Neutrophil (primary cell): Measurements from ENCODE around the gene LDLRAD4.

ENCODE experiments used
- H3K27ac ChIP-seq: fragments of 200-600 bp; sonication (generic); 2 replicates; pipeline ENCODE4 v1.5.1; 2016; ENCODE audit warnings: mild to moderate bottlenecking, moderate library complexity
- H3K27me3 ChIP-seq: fragments of 200-600 bp; sonication (generic); 2 replicates; pipeline ENCODE4 v1.6.0; 2016; ENCODE audit warnings: mild to moderate bottlenecking
- H3K36me3 ChIP-seq: fragments of 200-600 bp; sonication (generic); 2 replicates; pipeline ENCODE4 v1.5.1; 2017
- H3K4me1 ChIP-seq, 2 experiments: fragments of 200-600 bp in 1 of 2; sonication (generic) in 1 of 2; 1 replicate in 1 of 2; 2 replicates in 1 of 2; pipeline versions ENCODE4 v1.5.1 to v1.6.1; 2013 to 2016; ENCODE audit warnings: low read depth in 1 of 2, low read length in 1 of 2, mild to moderate bottlenecking in 1 of 2, moderate library complexity in 1 of 2; ENCODE audit not compliant: control insufficient read depth in 1 of 2, insufficient read depth in 1 of 2
- H3K4me3 ChIP-seq, 2 experiments: fragments of 200-600 bp in 1 of 2; sonication (generic) in 1 of 2; 1 replicate in 1 of 2; 2 replicates in 1 of 2; pipeline ENCODE4 v1.5.1; 2013 to 2016; ENCODE audit warnings: low read depth in 1 of 2, low read length in 1 of 2, mild to moderate bottlenecking in 1 of 2, moderate library complexity in 1 of 2
- H3K9me3 ChIP-seq: fragments of 200-600 bp; sonication (generic); 2 replicates; pipeline ENCODE4 v1.5.1; 2016
- CTCF ChIP-seq: fragments of 200-600 bp; sonication (generic); IDR thresholded peaks from 2 replicates; pipeline ENCODE4 v1.5.1; 2016; ENCODE audit warnings: antibody characterized with exemption

The LDLRAD4 gene

GRCh38 chr18:13435586-13436333 is 217.2 kb downstream of the LDLRAD4 start:
- no peak for TF ChIP-seq CTCF
- Histone ChIP-seq H3K4me3 (no peak overlapping the region), H3K27ac (no peak overlapping the region), H3K36me3 (no peaks in the 10 kb centered on the region), H3K4me1 (no peaks in the 10 kb centered on the region), H3K9me3 (no peaks in the 10 kb centered on the region), H3K27me3 (no peaks in the 10 kb centered on the region)

- H3K9me3 ChIP-seq, result no peaks in the 10 kb centered on the region
- H3K4me1 ChIP-seq, result no peaks in the 10 kb centered on the region
- no peak for TF ChIP-seq CTCF
- H3K36me3 ChIP-seq, result no peaks in the 10 kb centered on the region
- H3K27me3 ChIP-seq, result no peaks in the 10 kb centered on the region
- H3K27ac ChIP-seq, result no peak overlapping the region
- H3K4me3 ChIP-seq, result no peak overlapping the region
These were observed 218.0 kb downstream of the LDLRAD4 start for GRCh38 chr18:13436576-13436975.

GRCh38 chr18:13437034-13437433 is 218.5 kb downstream of the LDLRAD4 start:
- H3K4me3 ChIP-seq, result no peak overlapping the region
- TF ChIP-seq CTCF, result no peak
- H3K36me3 ChIP-seq, result no peaks in the 10 kb centered on the region

GRCh38 chr18:13437796-13438506 is 219.4 kb downstream of the LDLRAD4 start:
- no peaks in the 10 kb centered on the region for H3K4me1 ChIP-seq
- H3K4me3 ChIP-seq, result no peak overlapping the region
- no peak overlapping the region for H3K27ac ChIP-seq
- no peaks in the 10 kb centered on the region for H3K27me3 ChIP-seq
- no peaks in the 10 kb centered on the region for H3K36me3 ChIP-seq
- H3K9me3 ChIP-seq, result no peaks in the 10 kb centered on the region
- no peak for TF ChIP-seq CTCF

More at GRCh38 chr18:13437034-13437433, 218.5 kb downstream of the LDLRAD4 start:
- no peaks in the 10 kb centered on the region for H3K4me1 ChIP-seq
- H3K9me3 ChIP-seq, result no peaks in the 10 kb centered on the region
- no peak overlapping the region for H3K27ac ChIP-seq
- H3K27me3 ChIP-seq, result no peaks in the 10 kb centered on the region

GRCh38 chr18:13438507-13439056 is 220.0 kb downstream of the LDLRAD4 start:
- Histone ChIP-seq H3K36me3 (no peaks in the 10 kb centered on the region), H3K27me3 (no peaks in the 10 kb centered on the region), H3K9me3 (no peaks in the 10 kb centered on the region), H3K27ac (no peak overlapping the region), H3K4me1 (no peaks in the 10 kb centered on the region), H3K4me3 (no peak overlapping the region)
- TF ChIP-seq CTCF, result no peak
